NCI-H2107 treated with DMSO at 0.1 percent for 48 hours (cell line): ENCODE data around the gene PHF19.

Experiments used
- DNase-seq: peaks from one replicate; lab custom pipeline; 2025; ENCODE audit not compliant: unreplicated experiment; lab: John Stamatoyannopoulos, UW

PHF19 gene

GRCh38 chr9:120892748-120893610 is 16.0 kb upstream of the PHF19 start:
- DNase-seq, result peak; percentile 95

- peak; percentile 61 for DNase-seq
Measured at GRCh38 chr9:120891884-120892747, 15.1 kb upstream of the PHF19 start.

GRCh38 chr9:120891245-120891883 is 14.4 kb upstream of the PHF19 start:
- DNase-seq, result no peak

- no peak for DNase-seq
Measured at GRCh38 chr9:120890320-120891244, 13.6 kb upstream of the PHF19 start.

GRCh38 chr9:120889606-120890271 is 12.8 kb upstream of the PHF19 start:
- no peak for DNase-seq

- no peak for DNase-seq
Measured at GRCh38 chr9:120888626-120889025, 11.6 kb upstream of the PHF19 start.

- DNase-seq, result no peak
Measured at GRCh38 chr9:120886490-120886967, 9.5 kb upstream of the PHF19 start.

GRCh38 chr9:120885958-120886357 is 9.0 kb upstream of the PHF19 start:
- no peak for DNase-seq

GRCh38 chr9:120885457-120885856 is 8.5 kb upstream of the PHF19 start:
- DNase-seq, result no peak

- no peak for DNase-seq
Measured at GRCh38 chr9:120883608-120883996, 6.6 kb upstream of the PHF19 start.

GRCh38 chr9:120882935-120883607 is 6.1 kb upstream of the PHF19 start:
- peak; percentile 58 for DNase-seq

- DNase-seq, result no peak
Measured at GRCh38 chr9:120879446-120879845, 2.5 kb upstream of the PHF19 start.

GRCh38 chr9:120878188-120879130 is 1.5 kb upstream of the PHF19 start:
- no peak for DNase-seq

GRCh38 chr9:120877276-120878034 is 467 bp upstream of the PHF19 start:
- DNase-seq, result no peak

GRCh38 chr9:120875954-120876841 is 790 bp downstream of the PHF19 start:
- peak; percentile 40 for DNase-seq

- DNase-seq, result no peak
Measured at GRCh38 chr9:120875643-120875953, 1.4 kb downstream of the PHF19 start.

- DNase-seq, result no peak
Measured at GRCh38 chr9:120875195-120875565, 1.8 kb downstream of the PHF19 start.
